Esophagus muscularis mucosa (tissue), 3 donors: Measurements from ENCODE around the gene TPRN.

Source experiments
- POLR2A ChIP-seq: fragments of 450-650 bp; IDR thresholded peaks from one replicate; pipeline ENCODE4 v1.6.1; 2017; ENCODE audit warnings: antibody characterized with exemption, moderate library complexity, mild to moderate bottlenecking, low read depth
- TF ChIP-seq, protein P1 (sequence below), 3 experiments: fragments of 200-600 bp in 2 of 3; fragments of 450-650 bp in 1 of 3; sonication (generic) in 2 of 3; IDR thresholded peaks; one replicate each; pipeline ENCODE4 v1.5.1; 2017 to 2019; ENCODE audit warnings: antibody characterized with exemption in 3 of 3, mild to moderate bottlenecking in 2 of 3, moderate library complexity in 1 of 3

DNA sequence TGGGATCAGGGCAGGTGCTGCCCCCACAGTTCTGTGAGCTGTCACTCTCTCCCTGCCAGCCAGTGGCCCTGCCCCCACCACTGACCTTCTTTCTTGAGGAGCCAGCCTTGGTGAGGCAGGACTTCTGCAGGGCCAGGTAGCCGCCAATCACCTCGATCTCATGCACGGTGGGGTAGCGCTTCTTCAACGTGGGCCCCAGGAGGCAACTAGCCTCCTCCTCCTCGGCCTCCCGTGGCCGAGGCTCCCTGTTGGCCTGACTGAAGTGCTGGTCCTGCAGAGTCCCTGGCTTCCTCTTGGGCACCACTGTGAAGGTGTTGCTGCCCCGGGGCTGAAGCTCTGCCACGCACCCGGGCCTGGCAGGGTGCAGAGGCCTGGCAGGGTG is 1.6 kb downstream of the TPRN start:
- TF ChIP-seq, protein P1, sequence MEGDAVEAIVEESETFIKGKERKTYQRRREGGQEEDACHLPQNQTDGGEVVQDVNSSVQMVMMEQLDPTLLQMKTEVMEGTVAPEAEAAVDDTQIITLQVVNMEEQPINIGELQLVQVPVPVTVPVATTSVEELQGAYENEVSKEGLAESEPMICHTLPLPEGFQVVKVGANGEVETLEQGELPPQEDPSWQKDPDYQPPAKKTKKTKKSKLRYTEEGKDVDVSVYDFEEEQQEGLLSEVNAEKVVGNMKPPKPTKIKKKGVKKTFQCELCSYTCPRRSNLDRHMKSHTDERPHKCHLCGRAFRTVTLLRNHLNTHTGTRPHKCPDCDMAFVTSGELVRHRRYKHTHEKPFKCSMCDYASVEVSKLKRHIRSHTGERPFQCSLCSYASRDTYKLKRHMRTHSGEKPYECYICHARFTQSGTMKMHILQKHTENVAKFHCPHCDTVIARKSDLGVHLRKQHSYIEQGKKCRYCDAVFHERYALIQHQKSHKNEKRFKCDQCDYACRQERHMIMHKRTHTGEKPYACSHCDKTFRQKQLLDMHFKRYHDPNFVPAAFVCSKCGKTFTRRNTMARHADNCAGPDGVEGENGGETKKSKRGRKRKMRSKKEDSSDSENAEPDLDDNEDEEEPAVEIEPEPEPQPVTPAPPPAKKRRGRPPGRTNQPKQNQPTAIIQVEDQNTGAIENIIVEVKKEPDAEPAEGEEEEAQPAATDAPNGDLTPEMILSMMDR (IDR thresholded peaks at IDR 0.05): no peak
- no peak for TF ChIP-seq POLR2A
